Right renal pelvis (tissue), 4 donors: ENCODE measurements around the gene DIRAS1. TPM values are rescaled to one million over a fixed set of nuclear protein-coding genes. Genes with fewer than 3 reads are reported as not detected.

ENCODE experiments used
- DNase-seq, 4 donors: peaks; one replicate each; pipeline ENCODE4 v3.0.0-alpha.2; 2013; ENCODE audit warnings: low read depth in 4 of 4, low spot score in 3 of 4, missing footprints in 1 of 4
- polyA plus RNA-seq, 4 donors: library from polyadenylated mRNA; unstranded; fragments of 120-200 nt; gene quantifications; one replicate each; pipeline ENCODE4 v1.2.1, GENCODE V29; 2013; ENCODE audit not compliant: insufficient read length in 4 of 4

The DIRAS1 gene
- polyA plus RNA-seq, 4 donors: 2.6 to 3.6 (median 3.1) TPM

DNA sequence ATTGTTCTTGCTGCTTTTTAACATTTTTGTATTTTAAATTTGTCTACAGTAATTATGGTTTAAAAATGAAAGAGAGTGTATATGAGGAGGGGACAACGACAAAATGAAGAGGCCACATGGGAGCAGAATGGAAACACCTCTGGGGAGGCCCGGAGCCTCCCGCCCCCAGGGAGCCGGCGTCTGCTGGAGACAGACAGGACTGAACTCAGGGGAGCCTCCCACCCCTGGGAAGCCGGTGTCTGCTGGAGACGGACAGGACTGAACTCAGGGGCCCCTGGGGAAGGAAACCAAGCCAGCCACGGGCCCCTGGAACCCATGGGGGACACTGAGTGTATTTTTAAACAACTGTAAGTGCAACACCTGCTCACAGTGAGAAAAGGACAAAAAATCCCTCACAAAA lies 35.3 kb upstream of the DIRAS1 start:
- DNase-seq: no peak

GRCh38 chr19:2755811-2756210 lies 34.6 kb upstream of the DIRAS1 start:
- no peak for DNase-seq

DNA sequence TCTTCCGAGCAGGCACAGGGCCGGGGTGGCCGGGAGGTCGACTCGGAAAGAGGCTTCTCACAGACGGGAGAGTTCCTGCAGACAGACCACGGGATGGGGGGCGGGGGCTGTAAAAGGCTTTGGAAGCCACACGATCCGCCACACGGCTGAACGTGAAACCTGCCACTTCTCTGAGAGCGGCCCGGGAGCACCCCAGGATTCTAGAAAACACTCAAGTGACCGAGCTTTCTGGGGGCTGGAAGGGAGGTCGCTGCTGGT lies 34.2 kb upstream of the DIRAS1 start:
- no peak for DNase-seq

DNA sequence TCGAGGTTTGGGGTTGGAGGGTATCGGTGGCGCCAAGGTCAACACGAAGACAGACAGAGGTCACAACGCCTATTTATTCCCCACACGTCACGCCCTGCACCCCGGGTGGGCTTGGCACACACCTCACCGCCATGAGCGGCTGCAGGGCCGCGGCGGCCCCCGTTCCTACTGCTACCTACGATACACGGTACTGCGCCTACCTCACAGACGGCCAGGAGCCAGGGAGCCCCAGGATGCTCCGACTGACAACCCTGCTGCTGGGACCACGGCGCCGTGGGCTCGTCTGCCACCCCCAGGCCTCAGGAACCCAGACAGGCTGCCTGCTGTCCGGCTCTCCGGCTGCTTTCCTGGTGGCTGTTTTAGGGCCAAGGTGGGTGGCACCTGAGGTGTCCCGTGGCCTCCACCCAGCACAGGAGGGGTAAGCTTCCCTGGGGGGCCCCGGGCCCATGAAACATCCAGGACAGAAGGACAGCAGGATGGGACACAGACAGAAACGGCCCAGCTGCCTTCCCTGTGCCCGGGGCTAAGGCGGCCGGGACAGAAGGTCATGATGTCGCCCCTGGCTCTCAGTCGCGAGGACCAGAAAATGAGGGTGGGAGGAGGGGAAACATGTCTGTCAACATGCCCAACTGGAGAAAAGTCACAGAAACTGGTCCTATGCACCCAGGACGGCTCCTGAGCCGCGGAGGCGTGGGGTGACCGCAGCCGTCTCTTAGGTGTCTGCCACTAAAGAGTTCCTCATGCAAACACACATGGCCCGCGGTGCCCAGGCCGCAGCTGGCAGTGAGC lies 33.7 kb upstream of the DIRAS1 start:
- no peak for DNase-seq

GRCh38 chr19:2751438-2751830 lies 30.3 kb upstream of the DIRAS1 start:
- DNase-seq: no peak

DNA sequence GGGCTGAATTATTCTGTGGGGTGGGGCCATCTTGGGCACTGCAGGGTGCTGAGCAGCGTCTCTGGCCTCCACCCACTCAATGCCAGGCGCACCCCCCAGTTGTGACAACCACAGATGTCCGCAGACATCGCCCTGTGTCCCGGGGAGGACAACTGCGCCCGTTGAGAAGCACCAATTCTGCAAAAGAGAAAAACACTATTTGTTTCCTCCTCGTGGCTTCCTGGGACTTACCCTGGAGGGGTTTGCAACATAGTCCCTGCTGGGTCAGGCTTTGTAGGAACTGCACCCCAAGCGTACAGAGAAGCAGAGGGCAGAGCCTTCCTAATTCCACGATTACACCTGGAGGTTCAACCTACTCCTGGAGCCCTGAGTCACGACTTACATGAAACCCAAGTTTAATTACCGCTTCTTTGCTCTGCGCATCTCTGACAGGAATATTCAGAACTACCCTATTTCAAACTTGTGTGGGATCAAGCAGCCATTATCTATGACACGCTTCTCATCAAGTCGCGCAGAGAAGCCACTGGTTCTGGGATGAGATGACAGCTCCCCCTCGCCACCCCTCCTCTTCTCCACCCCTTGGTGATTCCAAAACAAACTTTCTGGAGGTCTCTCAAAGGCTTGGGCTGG lies 29.8 kb upstream of the DIRAS1 start:
- DNase-seq: no peak

DNA sequence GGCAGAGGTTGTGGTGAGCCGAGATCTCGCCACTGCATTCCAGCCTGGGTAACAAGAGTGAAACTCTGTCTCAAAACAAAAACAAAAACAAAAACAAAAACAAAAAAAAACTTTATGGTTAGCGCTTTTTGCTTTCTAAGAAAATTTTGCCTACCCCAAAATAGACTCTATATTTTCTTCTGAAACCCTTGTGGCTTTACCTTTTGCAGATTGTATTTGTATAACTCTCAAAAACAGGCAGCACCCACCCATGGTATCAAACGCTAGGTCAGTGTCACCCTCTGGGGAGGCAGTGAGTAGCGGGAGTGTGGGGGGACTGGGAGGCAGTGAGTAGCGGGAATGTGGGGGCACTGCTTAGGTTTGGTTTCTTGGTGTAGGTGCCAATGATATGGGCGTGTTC lies 26.2 kb upstream of the DIRAS1 start:
- DNase-seq: no peak

GRCh38 chr19:2744113-2744512 lies 22.9 kb upstream of the DIRAS1 start:
- no peak for DNase-seq

DNA sequence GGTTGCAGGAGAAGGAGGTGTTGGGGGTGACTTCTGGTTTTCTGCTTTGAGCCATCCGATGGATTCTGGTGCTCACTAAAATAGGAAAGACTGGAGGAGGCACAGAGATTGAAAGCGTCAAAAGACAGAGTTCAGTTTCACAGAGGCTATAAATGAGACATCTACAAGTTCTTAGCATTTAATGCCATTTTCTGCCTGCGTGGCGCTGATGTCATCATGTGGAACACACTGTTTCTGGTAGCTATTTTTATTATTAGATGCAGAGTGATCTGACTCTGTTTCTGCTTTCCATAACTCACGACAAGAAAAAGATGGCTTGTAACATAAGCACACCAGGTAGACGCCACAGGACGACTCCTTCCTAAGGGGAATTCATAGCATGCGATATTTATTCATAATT lies 21.9 kb upstream of the DIRAS1 start:
- no peak for DNase-seq

DNA sequence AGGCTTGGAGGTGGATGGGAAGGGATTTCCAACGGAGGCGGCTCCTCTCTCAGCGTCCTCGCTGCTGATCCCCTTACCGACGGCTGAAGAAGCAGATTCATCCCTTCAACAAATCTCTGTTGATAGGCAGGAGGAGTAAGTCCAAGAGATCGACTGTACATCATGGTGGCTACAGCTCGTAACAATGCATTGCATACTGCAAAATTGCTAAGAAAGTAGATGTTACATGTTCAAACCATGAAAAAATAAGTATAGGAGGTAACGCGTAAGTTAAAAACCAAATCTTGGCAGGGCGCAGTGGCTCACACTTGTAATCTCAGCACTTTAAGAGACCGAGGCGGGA lies 19.1 kb upstream of the DIRAS1 start:
- DNase-seq: no peak

DNA sequence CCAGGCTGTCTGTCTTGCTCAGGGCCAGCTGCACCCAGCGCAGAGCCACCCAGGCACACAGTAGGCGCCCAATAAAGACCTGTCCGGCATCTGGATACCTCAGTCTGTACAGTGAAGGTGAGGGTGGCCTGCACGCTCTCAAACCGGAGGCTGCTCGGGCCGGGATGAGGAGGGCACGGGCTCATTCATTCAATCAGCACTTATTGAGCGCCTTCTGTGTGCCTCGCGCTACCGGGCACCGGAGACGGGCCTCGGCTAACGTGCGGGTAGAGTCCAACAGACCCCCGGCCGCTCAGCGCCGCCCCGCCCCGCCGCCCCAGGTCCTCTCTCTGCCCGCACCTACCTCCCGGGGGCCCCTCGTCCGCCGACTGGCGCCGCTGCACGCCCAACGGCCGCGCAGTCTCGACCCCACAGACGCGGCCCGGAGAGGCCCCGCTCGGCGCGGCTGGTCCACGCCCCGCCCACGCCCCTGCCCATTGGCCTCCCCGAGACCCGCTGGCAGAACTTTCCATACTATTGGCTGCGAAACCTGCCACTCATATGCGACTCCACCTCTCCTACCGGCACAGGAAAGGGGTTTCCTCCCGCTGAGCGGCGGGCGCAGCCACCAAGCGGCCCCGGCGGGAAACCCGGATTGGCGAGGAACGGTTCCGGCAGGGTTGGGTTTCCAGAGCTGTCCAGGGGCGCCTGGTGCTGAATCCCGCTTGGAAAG lies 18.6 kb upstream of the DIRAS1 start, which contains the start of gene SLC39A3:
Gene SLC39A3, minus strand, starts transcription at position 416 of the 712 bp plus-strand sequence. CDS start 2,760 bp downstream, outside the sequence.
- DNase-seq: peak; percentile 94 to 97 (median 97)

DNA sequence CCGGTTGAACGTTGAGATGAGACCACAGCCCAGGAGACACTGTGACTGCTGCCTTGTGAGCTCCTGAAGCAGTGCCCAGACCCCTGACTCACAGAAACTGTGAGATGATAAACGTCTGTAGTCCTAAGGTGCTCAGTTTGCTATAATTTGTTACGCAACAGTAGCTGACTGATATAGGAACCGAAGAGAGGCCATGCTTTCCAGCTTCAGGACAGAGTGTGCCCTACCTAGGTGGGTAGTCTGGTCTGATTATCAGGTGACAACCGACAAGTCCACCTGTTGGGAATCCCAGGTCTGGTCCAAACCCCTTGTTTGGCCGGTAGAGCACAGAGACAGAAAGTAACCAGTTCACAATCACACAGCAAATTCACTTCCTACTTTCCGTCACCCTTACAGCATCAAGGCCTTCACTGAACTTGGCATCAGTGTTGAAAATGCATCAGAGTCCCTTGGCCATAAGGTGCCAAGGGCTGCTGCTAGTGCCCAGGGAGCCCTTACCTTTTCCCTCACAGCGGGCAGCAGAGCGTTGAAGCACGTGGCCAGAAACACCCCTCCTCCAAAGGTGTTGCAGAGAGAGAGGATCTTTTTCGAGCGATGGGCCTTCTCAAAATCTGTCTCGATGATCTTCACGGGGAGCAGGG lies 15.5 kb upstream of the DIRAS1 start:
- no peak for DNase-seq

- no peak for DNase-seq
These were observed 14.2 kb upstream of the DIRAS1 start for GRCh38 chr19:2735374-2735773.

GRCh38 chr19:2734589-2735288 lies 13.6 kb upstream of the DIRAS1 start:
- no peak for DNase-seq

DNA sequence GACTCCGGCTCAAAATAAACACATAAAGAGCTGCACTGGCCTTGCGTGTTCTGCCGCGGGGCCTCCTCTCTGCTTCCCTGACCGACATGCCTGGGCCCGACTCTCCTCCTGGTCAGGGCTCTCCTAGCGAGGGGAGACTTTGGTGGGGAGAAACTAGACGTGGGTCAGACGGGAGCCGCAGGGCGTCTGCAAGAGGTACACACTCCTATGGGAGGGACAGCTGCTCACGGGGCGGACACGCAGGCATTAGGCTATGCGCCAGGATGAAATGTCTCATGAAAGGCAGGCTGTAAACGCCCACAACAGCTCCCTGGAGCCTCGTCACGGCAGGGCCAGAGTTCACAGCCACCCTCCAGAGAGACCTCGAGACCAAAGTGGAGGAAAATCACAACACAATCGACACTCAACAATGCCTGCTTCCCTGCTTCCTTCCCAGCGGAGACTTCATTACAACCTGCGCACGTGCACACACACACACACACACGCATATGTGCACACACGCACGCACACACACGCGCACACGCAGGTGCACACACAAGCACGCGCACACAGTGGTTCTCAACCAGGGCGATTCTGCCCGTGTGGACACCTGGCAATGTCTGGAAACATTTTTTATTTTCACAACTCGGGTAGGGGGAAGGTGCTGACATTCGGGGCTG lies 12.9 kb upstream of the DIRAS1 start:
- DNase-seq: no peak

- DNase-seq: no peak
These were observed 11.7 kb upstream of the DIRAS1 start for GRCh38 chr19:2732883-2733282.

DNA sequence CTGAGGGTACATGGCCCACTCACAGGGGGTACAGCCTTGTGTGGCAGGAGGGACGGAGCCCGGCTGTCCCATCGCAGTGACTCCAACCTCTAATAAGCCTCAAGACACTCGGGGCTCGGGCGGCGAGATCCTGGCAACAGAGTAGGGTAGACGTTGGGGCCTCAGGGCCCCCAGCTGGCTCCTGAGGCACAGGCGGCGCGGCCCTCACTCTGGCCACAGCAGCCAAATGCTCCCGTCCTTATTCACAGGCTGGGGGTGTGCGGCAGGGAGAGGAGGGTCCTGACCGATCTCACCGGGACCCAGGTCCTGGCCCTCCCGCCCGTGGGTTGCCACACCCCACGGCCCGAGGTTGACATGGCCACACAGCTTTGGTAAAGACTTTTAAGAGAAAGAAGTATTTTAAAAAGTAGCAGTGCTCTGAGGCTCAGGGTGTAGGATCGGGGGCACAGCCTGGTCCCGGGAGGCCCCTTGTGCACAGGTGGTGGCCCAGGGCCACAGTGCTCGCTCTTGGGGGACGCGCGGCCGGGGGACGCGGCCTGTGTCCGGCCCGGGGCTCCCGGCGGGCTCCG lies 11.1 kb upstream of the DIRAS1 start:
- no peak for DNase-seq

GRCh38 chr19:2731181-2731995 lies 10.2 kb upstream of the DIRAS1 start:
- DNase-seq: no peak
